Natural killer cell (primary cell): ENCODE results near the gene CTTNBP2NL. TPM values are rescaled to one million over a fixed set of nuclear protein-coding genes. Genes with fewer than 3 reads are reported as not detected.
"Not testable (repeated sequence)": the region's sequence is repeated elsewhere in the genome, so short reads cannot be mapped to it uniquely, and the experiment has no call there.

Source experiments
- ATAC-seq, 3 donors: fragments of 150-1000 bp in 2 of 3; fragments of 200-7000 bp in 1 of 3; cut with Tn5 transposase; 1 replicate in 1 of 3; 2 replicates in 2 of 3; pipeline ENCODE4 v1.10.0; 2021; ENCODE audit warnings: mild to moderate bottlenecking in 2 of 3, moderate library complexity in 2 of 3
- DNase-seq, 2 donors: peaks; one replicate each; pipeline versions ENCODE4 v3.0.0 to v3.0.0-alpha.2; 2013 to 2021; ENCODE audit warnings: mixed read lengths in 1 of 2
- H3K27ac ChIP-seq: one replicate; pipeline ENCODE4 v1.5.1; 2013; ENCODE audit warnings: mild to moderate bottlenecking, low read length
- H3K27me3 ChIP-seq: one replicate; pipeline ENCODE4 v1.6.1; 2013; ENCODE audit warnings: low read length; ENCODE audit not compliant: control insufficient read depth, insufficient read depth
- H3K36me3 ChIP-seq: one replicate; pipeline ENCODE4 v1.6.1; 2013; ENCODE audit warnings: low read length; ENCODE audit not compliant: control insufficient read depth, insufficient read depth
- H3K4me1 ChIP-seq: one replicate; pipeline ENCODE4 v1.6.1; 2013; ENCODE audit warnings: low read length; ENCODE audit not compliant: control insufficient read depth, insufficient read depth
- H3K4me3 ChIP-seq: one replicate; pipeline ENCODE4 v1.5.1; 2013; ENCODE audit warnings: low read length
- H3K9me3 ChIP-seq: one replicate; pipeline ENCODE4 v1.6.1; 2013; ENCODE audit warnings: low read length; ENCODE audit not compliant: control insufficient read depth, insufficient read depth
- H3K27ac Mint-ChIP-seq, 2 donors: one replicate each; pipeline ENCODE4 v1.8.0; 2022; ENCODE audit warnings: mild to moderate bottlenecking in 2 of 2, mixed read lengths in 2 of 2, moderate library complexity in 1 of 2
- H3K27me3 Mint-ChIP-seq, 2 donors: one replicate each; pipeline ENCODE4 v1.8.0; 2022; ENCODE audit warnings: low read depth in 2 of 2, mixed read lengths in 2 of 2
- H3K36me3 Mint-ChIP-seq: one replicate; pipeline ENCODE4 v1.8.0; 2022; ENCODE audit warnings: mixed read lengths
- H3K4me1 Mint-ChIP-seq, 2 donors: one replicate each; pipeline ENCODE4 v1.8.0; 2022; ENCODE audit warnings: mixed read lengths in 2 of 2
- H3K4me3 Mint-ChIP-seq: one replicate; pipeline ENCODE4 v1.8.0; 2022; ENCODE audit warnings: mild to moderate bottlenecking, moderate library complexity, mixed read lengths
- H3K9me3 Mint-ChIP-seq, 2 donors: one replicate each; pipeline ENCODE4 v1.8.0; 2022; ENCODE audit warnings: mixed read lengths in 2 of 2
- CTCF ChIP-seq: fragments of 200-600 bp; IDR thresholded peaks from one replicate; pipeline ENCODE4 v1.8.0; 2022; ENCODE audit warnings: antibody characterized with exemption
- WGBS: methylation state at CpG from one replicate; pipeline ENCODE4 v1.1.7; 2013; ENCODE audit warnings: missing lambda C conversion rate; ENCODE audit not compliant: insufficient coverage; 5-methylcytosine and 5-hydroxymethylcytosine counted together
- intact Hi-C: fragments of 100-400 bp; cut with micrococcal nuclease; formaldehyde crosslinking; loops from one replicate; pipeline ENCODE4 v1.14.2; 2022
- total RNA-seq, 4 donors: library from RNA; stranded (reverse); fragments of 120-200 nt in 1 of 4; gene quantifications; one replicate each; pipeline versions ENCODE4 v1.2.3 to v1.2.4, GENCODE V29; 2013 to 2022

CTTNBP2NL gene
- total RNA-seq, 3 donors from 2014 or later (not counting 1 experiment from before 2014, with no cell fraction given) = 0.07 to 0.94 (median 0.15) TPM

GRCh38 chr1:112446411-112446810 lies 50.4 kb downstream of the CTTNBP2NL start:
- Mint-ChIP-seq H3K4me3 (no peak overlapping the region), H3K27ac (no peak overlapping the region), H3K36me3 (no peaks in the 10 kb centered on the region), H3K4me1 (no peaks in the 10 kb centered on the region), H3K9me3 (no peaks in the 10 kb centered on the region), H3K27me3 (peaks cover 0 to 3% of the 10 kb centered on the region in 2 donors)
- H3K27me3 ChIP-seq = no peaks in the 10 kb centered on the region
- no peaks in the 10 kb centered on the region for H3K36me3 ChIP-seq
- no peaks in the 10 kb centered on the region for H3K4me1 ChIP-seq
- no peak for ATAC-seq
- no peak for DNase-seq
- TF ChIP-seq CTCF = no peak
- no peak overlapping the region for H3K4me3 ChIP-seq
- WGBS = 82% methylated on average over 1 of the region's 1 CpG
- intact Hi-C loops = no loop called here
- H3K9me3 ChIP-seq = no peaks in the 10 kb centered on the region
- H3K27ac ChIP-seq = no peak overlapping the region

GRCh38 chr1:112448904-112449629 lies 53.1 kb downstream of the CTTNBP2NL start:
- H3K9me3 ChIP-seq = no peaks in the 10 kb centered on the region
- H3K27me3 Mint-ChIP-seq = peaks cover 0 to 4% of the 10 kb centered on the region in 2 donors
- no peaks in the 10 kb centered on the region for H3K27me3 ChIP-seq
- H3K9me3 Mint-ChIP-seq = no peaks in the 10 kb centered on the region
- no peaks in the 10 kb centered on the region for H3K36me3 Mint-ChIP-seq
- TF ChIP-seq CTCF = no peak
- ATAC-seq (no peak), DNase-seq (no peak)
- 87% methylated on average over 6 of the region's 8 CpGs for WGBS
- no peak overlapping the region for H3K27ac Mint-ChIP-seq
- H3K4me3 Mint-ChIP-seq = no peak overlapping the region
- H3K36me3 ChIP-seq = no peaks in the 10 kb centered on the region
- no peak overlapping the region for H3K4me3 ChIP-seq
- H3K4me1 Mint-ChIP-seq = no peaks in the 10 kb centered on the region
- H3K27ac ChIP-seq = no peak overlapping the region
- H3K4me1 ChIP-seq = no peaks in the 10 kb centered on the region
- intact Hi-C loops = no loop called here

- no peaks in the 10 kb centered on the region for H3K4me1 ChIP-seq
- ATAC-seq (no peak), DNase-seq (no peak)
- H3K4me3 ChIP-seq = no peak overlapping the region
- intact Hi-C loops = no loop called here
- no peak for TF ChIP-seq CTCF
- no peak overlapping the region for H3K27ac ChIP-seq
- no peak overlapping the region for H3K27ac Mint-ChIP-seq
- H3K36me3 ChIP-seq = no peaks in the 10 kb centered on the region
- no peaks in the 10 kb centered on the region for H3K36me3 Mint-ChIP-seq
- no peaks in the 10 kb centered on the region for H3K9me3 ChIP-seq
- no peaks in the 10 kb centered on the region for H3K4me1 Mint-ChIP-seq
- peaks cover 0 to 8% of the 10 kb centered on the region in 2 donors for H3K27me3 Mint-ChIP-seq
- H3K4me3 Mint-ChIP-seq = no peak overlapping the region
- H3K9me3 Mint-ChIP-seq = no peaks in the 10 kb centered on the region
- H3K27me3 ChIP-seq = no peaks in the 10 kb centered on the region
Measured at GRCh38 chr1:112449630-112449983, 53.6 kb downstream of the CTTNBP2NL start.

GRCh38 chr1:112450773-112451172 lies 54.8 kb downstream of the CTTNBP2NL start:
- H3K9me3 ChIP-seq = no peaks in the 10 kb centered on the region
- no peak for TF ChIP-seq CTCF
- no peaks in the 10 kb centered on the region for H3K27me3 ChIP-seq
- Mint-ChIP-seq H3K36me3 (no peaks in the 10 kb centered on the region), H3K4me1 (no peaks in the 10 kb centered on the region), H3K9me3 (no peaks in the 10 kb centered on the region), H3K27me3 (peaks cover 0 to 8% of the 10 kb centered on the region in 2 donors), H3K27ac (no peak overlapping the region), H3K4me3 (no peak overlapping the region)
- intact Hi-C loops = no loop called here
- no peak for ATAC-seq
- no peak for DNase-seq
- no peak overlapping the region for H3K27ac ChIP-seq
- H3K4me1 ChIP-seq = no peaks in the 10 kb centered on the region
- H3K4me3 ChIP-seq = no peak overlapping the region
- H3K36me3 ChIP-seq = no peaks in the 10 kb centered on the region

GRCh38 chr1:112451301-112451700 lies 55.3 kb downstream of the CTTNBP2NL start:
- H3K9me3 Mint-ChIP-seq, H3K4me1 Mint-ChIP-seq, intact Hi-C loops, H3K4me3 ChIP-seq, ATAC-seq, H3K4me3 Mint-ChIP-seq, H3K27me3 ChIP-seq, H3K27ac Mint-ChIP-seq, H3K27ac ChIP-seq, H3K36me3 Mint-ChIP-seq, H3K36me3 ChIP-seq, DNase-seq, H3K4me1 ChIP-seq, H3K9me3 ChIP-seq: not testable (repeated sequence)
- WGBS = 72% methylated on average over 3 of the region's 3 CpGs
- peaks cover 0 to 13% of the 10 kb centered on the region in 2 donors for H3K27me3 Mint-ChIP-seq
